SU-DHL-6 (cell line): ENCODE results near the gene EBF3.

Experiments
- H2AFZ ChIP-seq: fragments of 200-600 bp; sonication (generic); 2 replicates; pipeline ENCODE4 v1.6.1; 2014; ENCODE audit warnings: low read depth, mild to moderate bottlenecking, moderate library complexity, mixed read lengths, antibody characterized with exemption, low read length; ENCODE audit not compliant: severe bottlenecking
- H3F3A ChIP-seq: fragments of 200-600 bp; shearing (Covaris generic); 2 replicates; pipeline ENCODE4 v1.6.0; 2016; ENCODE audit warnings: antibody characterized with exemption, mild to moderate bottlenecking; ENCODE audit not compliant: insufficient read depth
- H3K27ac ChIP-seq: fragments of 200-600 bp; sonication (generic); 2 replicates; pipeline ENCODE4 v1.5.1; 2016; ENCODE audit warnings: low read depth, mild to moderate bottlenecking, low read length, moderate library complexity, mixed read lengths
- H3K27me3 ChIP-seq: fragments of 200-600 bp; sonication (generic), shearing (Covaris generic); 2 replicates; pipeline ENCODE4 v1.6.0; 2014; ENCODE audit warnings: mild to moderate bottlenecking, low read length
- H3K36me3 ChIP-seq: fragments of 200-600 bp; sonication (generic); 2 replicates; pipeline ENCODE4 v1.6.1; 2014; ENCODE audit warnings: mild to moderate bottlenecking, low read length, mixed read lengths
- H3K4me2 ChIP-seq: fragments of 300-600, 200-600 bp; shearing (Covaris generic), sonication (generic); 2 replicates; pipeline ENCODE4 v1.6.0; 2014; ENCODE audit warnings: low read length, low read depth, mild to moderate bottlenecking; ENCODE audit not compliant: poor library complexity, severe bottlenecking
- H3K4me3 ChIP-seq: fragments of 200-600 bp; sonication (generic); 2 replicates; pipeline ENCODE4 v1.5.1; 2014; ENCODE audit warnings: antibody characterized with exemption, low read length, mild to moderate bottlenecking, mixed read lengths; ENCODE audit not compliant: insufficient read depth, poor library complexity, severe bottlenecking
- H3K79me2 ChIP-seq: fragments of 200-600 bp; sonication (generic); 2 replicates; pipeline ENCODE4 v1.6.1; 2014; ENCODE audit warnings: mild to moderate bottlenecking, low read length, moderate library complexity; ENCODE audit not compliant: insufficient read depth
- H3K9ac ChIP-seq: fragments of 200-600 bp; sonication (generic); 2 replicates; pipeline ENCODE4 v1.7.0; 2014; ENCODE audit warnings: mild to moderate bottlenecking, low read length
- H3K9me2 ChIP-seq: fragments of 200-600 bp; sonication (generic); replicated peaks from 2 replicates; pipeline ENCODE4 v1.6.1; 2014; ENCODE audit warnings: low read length; ENCODE audit not compliant: insufficient read depth
- H3K9me3 ChIP-seq: fragments of 200-600 bp; sonication (generic); 2 replicates; pipeline ENCODE4 v1.6.1; 2014; ENCODE audit warnings: low read length, mixed read lengths; ENCODE audit not compliant: insufficient read depth
- H4K20me1 ChIP-seq: fragments of 200-600 bp; sonication (generic); 2 replicates; pipeline ENCODE4 v1.6.1; 2014; ENCODE audit warnings: low read depth, mild to moderate bottlenecking, antibody characterized with exemption, low read length, moderate library complexity, mixed read lengths
- CTCF ChIP-seq: fragments of 200-600 bp; sonication (generic); IDR thresholded peaks from one replicate; pipeline ENCODE4 v1.5.1; 2017; ENCODE audit warnings: antibody characterized with exemption, mild to moderate bottlenecking, low read length, moderate library complexity; ENCODE audit not compliant: insufficient read depth, poor library complexity, severe bottlenecking
- EZH2phosphoT487 ChIP-seq: fragments of 200-600 bp; sonication (generic), shearing (Covaris generic); conservative IDR thresholded peaks from 2 replicates; pipeline ENCODE4 v1.6.1; 2018; ENCODE audit warnings: mild to moderate bottlenecking, antibody characterized with exemption, low read length, moderate library complexity, mixed read lengths

The EBF3 gene

GRCh38 chr10:129926066-129927055 is 37.7 kb downstream of the EBF3 start:
- no peaks in the 10 kb centered on the region for H3F3A ChIP-seq
- H3K9ac ChIP-seq = no peak overlapping the region
- no peaks in the 10 kb centered on the region for H3K36me3 ChIP-seq
- no peaks in the 10 kb centered on the region for H3K27me3 ChIP-seq
- no peak overlapping the region for H3K4me3 ChIP-seq
- H3K27ac ChIP-seq = no peak overlapping the region
- H2AFZ ChIP-seq = no peak overlapping the region
- H3K79me2 ChIP-seq = no peaks in the 10 kb centered on the region
- H3K9me3 ChIP-seq = no peaks in the 10 kb centered on the region
- H3K4me2 ChIP-seq = no peak overlapping the region
- TF ChIP-seq EZH2phosphoT487 = no peak
- TF ChIP-seq CTCF = no peak
- H4K20me1 ChIP-seq = no peaks in the 10 kb centered on the region
- H3K9me2 ChIP-seq = no peaks in the 10 kb centered on the region

GRCh38 chr10:129924375-129925085 is 39.5 kb downstream of the EBF3 start:
- H3K4me2 ChIP-seq = no peak overlapping the region
- H3K79me2 ChIP-seq = no peaks in the 10 kb centered on the region
- H3K9ac ChIP-seq = no peak overlapping the region
- H2AFZ ChIP-seq = no peak overlapping the region
- no peak overlapping the region for H3K27ac ChIP-seq
- H3K9me3 ChIP-seq = no peaks in the 10 kb centered on the region
- H3K27me3 ChIP-seq = no peaks in the 10 kb centered on the region
- no peaks in the 10 kb centered on the region for H3F3A ChIP-seq
- no peaks in the 10 kb centered on the region for H3K9me2 ChIP-seq
- no peak overlapping the region for H3K4me3 ChIP-seq
- no peaks in the 10 kb centered on the region for H3K36me3 ChIP-seq
- TF ChIP-seq CTCF (no peak), EZH2phosphoT487 (no peak)
- no peaks in the 10 kb centered on the region for H4K20me1 ChIP-seq

- Histone ChIP-seq H3K4me2 (no peak overlapping the region), H3K4me3 (no peak overlapping the region), H3K79me2 (no peaks in the 10 kb centered on the region), H3F3A (no peaks in the 10 kb centered on the region), H3K27ac (no peak overlapping the region), H2AFZ (no peak overlapping the region), H4K20me1 (no peaks in the 10 kb centered on the region), H3K36me3 (no peaks in the 10 kb centered on the region), H3K9ac (no peak overlapping the region), H3K9me2 (no peaks in the 10 kb centered on the region), H3K27me3 (no peaks in the 10 kb centered on the region), H3K9me3 (no peaks in the 10 kb centered on the region)
- TF ChIP-seq EZH2phosphoT487 = no peak
- TF ChIP-seq CTCF = no peak
Measured at GRCh38 chr10:129922598-129923123, 41.4 kb downstream of the EBF3 start.
